Uterus (tissue), 4 donors: ENCODE results near the gene TSEN54. TPM values are rescaled to one million over a fixed set of nuclear protein-coding genes. Genes with fewer than 3 reads are reported as not detected.

Experiments used
- DNase-seq, 2 donors: peaks; one replicate each; pipeline ENCODE4 v3.0.0-alpha.2; 2019 to 2020
- H3K27ac ChIP-seq, 2 donors: fragments of 200-600 bp; sonication (generic); 1 replicate in 1 of 2; 2 replicates in 1 of 2; pipeline ENCODE4 v1.5.1; 2016 to 2018
- H3K27me3 ChIP-seq, 2 donors: fragments of 200-600 bp; sonication (generic); one replicate each; pipeline ENCODE4 v1.5.1; 2018 to 2019; ENCODE audit warnings: control low read depth in 1 of 2
- H3K36me3 ChIP-seq, 2 donors: fragments of 200-600 bp; sonication (generic); one replicate each; pipeline ENCODE4 v1.5.1; 2019; ENCODE audit warnings: control low read depth in 1 of 2
- H3K4me1 ChIP-seq, 2 donors: fragments of 200-600 bp; sonication (generic); one replicate each; pipeline ENCODE4 v1.5.1; 2018 to 2019; ENCODE audit warnings: control low read depth in 1 of 2
- H3K4me3 ChIP-seq, 2 donors: fragments of 200-600 bp; sonication (generic); 1 replicate in 1 of 2; 2 replicates in 1 of 2; pipeline ENCODE4 v1.5.1; 2018 to 2019; ENCODE audit warnings: mild to moderate bottlenecking in 1 of 2
- H3K9me3 ChIP-seq, 2 donors: fragments of 200-600 bp; sonication (generic); one replicate each; pipeline ENCODE4 v1.5.1; 2019; ENCODE audit warnings: control low read depth in 1 of 2
- CTCF ChIP-seq, 4 experiments: fragments of 200-600 bp in 2 of 4; fragments of 450-650 bp in 2 of 4; sonication (generic) in 2 of 4; IDR thresholded peaks; one replicate each; pipeline ENCODE4 v1.5.1; 2016 to 2019; ENCODE audit warnings: antibody characterized with exemption in 4 of 4, mild to moderate bottlenecking in 2 of 4, moderate library complexity in 1 of 4
- POLR2A ChIP-seq, 2 donors: fragments of 450-650 bp; IDR thresholded peaks; one replicate each; pipeline ENCODE4 v1.6.1; 2016; ENCODE audit warnings: antibody characterized with exemption in 2 of 2, mild to moderate bottlenecking in 1 of 2, moderate library complexity in 1 of 2
- intact Hi-C: fragments of 100-400 bp; cut with DNase I; formaldehyde crosslinking; loops from one replicate; pipeline ENCODE4 v1.15.1; 2023; ENCODE audit warnings: low total_unique reads
- total RNA-seq, 4 donors: library from RNA; depleted of rRNA in 3 of 4; stranded (reverse); fragments of >200 nt in 3 of 4; gene quantifications; one replicate each; pipeline versions ENCODE4 v1.1.0 to v1.2.4, GENCODE V29; 2014 to 2023
- donor health status: DM: yes; HTN: yes; CAD: no.

TSEN54 gene
- total RNA-seq, 4 donors from 2014 or later, result 17.4 to 102 (median 20.6) TPM

- Histone ChIP-seq H3K4me1 (peaks cover 0 to 14% of the 10 kb centered on the region in 2 donors), H3K27me3 (no peaks in the 10 kb centered on the region), H3K27ac (peak overlapping the region; percentile 53 to 91), H3K36me3 (no peaks in the 10 kb centered on the region), H3K4me3 (no peak overlapping the region), H3K9me3 (no peaks in the 10 kb centered on the region)
- DNase-seq, result no peak
- intact Hi-C loops, result no loop called here
- TF ChIP-seq POLR2A (IDR thresholded peaks at IDR 0.05) (no peak), CTCF (IDR thresholded peaks at IDR 0.05) (no peak)
These were observed 8.3 kb upstream of the TSEN54 start for GRCh38 chr17:75507733-75508719.

GRCh38 chr17:75508931-75509361 lies 7.4 kb upstream of the TSEN54 start:
- H3K9me3 ChIP-seq, result no peaks in the 10 kb centered on the region
- no peaks in the 10 kb centered on the region for H3K36me3 ChIP-seq
- H3K4me1 ChIP-seq, result peaks cover 0 to 24% of the 10 kb centered on the region in 2 donors
- TF ChIP-seq POLR2A (IDR thresholded peaks at IDR 0.05) (no peak), CTCF (IDR thresholded peaks at IDR 0.05) (no peak)
- intact Hi-C loops, result no loop called here
- no peak for DNase-seq
- no peak overlapping the region for H3K4me3 ChIP-seq
- H3K27ac ChIP-seq, result peak overlapping the region; percentile 53 to 91
- H3K27me3 ChIP-seq, result no peaks in the 10 kb centered on the region

- intact Hi-C loops, result no loop called here
- TF ChIP-seq POLR2A (IDR thresholded peaks at IDR 0.05), result peak; percentile 12 to 22
- no peak for TF ChIP-seq CTCF (IDR thresholded peaks at IDR 0.05)
- H3K27ac ChIP-seq, result peak overlapping the region; percentile 53 to 91
- H3K36me3 ChIP-seq, result no peaks in the 10 kb centered on the region
- H3K4me1 ChIP-seq, result peaks cover 0 to 27% of the 10 kb centered on the region in 2 donors
- no peaks in the 10 kb centered on the region for H3K27me3 ChIP-seq
- H3K9me3 ChIP-seq, result no peaks in the 10 kb centered on the region
- no peak overlapping the region for H3K4me3 ChIP-seq
- peak in 1 of 2 donors; percentile 68 for DNase-seq
These were observed 6.6 kb upstream of the TSEN54 start for GRCh38 chr17:75509528-75510258.

- intact Hi-C loops, result no loop called here
These were observed 5.1 kb upstream of the TSEN54 start for GRCh38 chr17:75511270-75511609.

More at GRCh38 chr17:75511270-75511609, 5.1 kb upstream of the TSEN54 start:
- TF ChIP-seq POLR2A (IDR thresholded peaks at IDR 0.05) (no peak), CTCF (IDR thresholded peaks at IDR 0.05) (no peak)
- H3K4me3 ChIP-seq, result no peak overlapping the region
- peak overlapping the region; percentile 53 to 91 for H3K27ac ChIP-seq
- H3K36me3 ChIP-seq, result no peaks in the 10 kb centered on the region
- H3K27me3 ChIP-seq, result no peaks in the 10 kb centered on the region
- DNase-seq, result no peak
- H3K4me1 ChIP-seq, result peaks cover 0 to 27% of the 10 kb centered on the region in 2 donors
- H3K9me3 ChIP-seq, result no peaks in the 10 kb centered on the region
